Esophagus muscularis mucosa (tissue), 4 donors: ENCODE results near the gene ZPR1.

Source experiments
- CTCF ChIP-seq, 3 experiments: fragments of 200-600 bp in 2 of 3; fragments of 450-650 bp in 1 of 3; sonication (generic) in 2 of 3; IDR thresholded peaks; one replicate each; pipeline ENCODE4 v1.5.1; 2017 to 2019; ENCODE audit warnings: antibody characterized with exemption in 3 of 3, mild to moderate bottlenecking in 2 of 3, moderate library complexity in 1 of 3
- EP300 ChIP-seq: sonication (generic); formaldehyde crosslinking; IDR thresholded peaks from one replicate; pipeline ENCODE4 v1.6.1; 2017; ENCODE audit warnings: antibody characterized with exemption
- POLR2A ChIP-seq: fragments of 450-650 bp; IDR thresholded peaks from one replicate; pipeline ENCODE4 v1.6.1; 2017; ENCODE audit warnings: antibody characterized with exemption, moderate library complexity, mild to moderate bottlenecking, low read depth
- POLR2AphosphoS5 ChIP-seq, 2 donors: sonication (generic); formaldehyde crosslinking; IDR thresholded peaks; one replicate each; pipeline ENCODE4 v1.6.1; 2017; ENCODE audit warnings: antibody characterized with exemption in 2 of 2

- no peak for TF ChIP-seq CTCF (IDR thresholded peaks at IDR 0.05)
- TF ChIP-seq EP300, result no peak
- no peak for TF ChIP-seq POLR2A
- no peak for TF ChIP-seq POLR2AphosphoS5 (IDR thresholded peaks at IDR 0.05)
These were observed 9.3 kb downstream of the ZPR1 start for GRCh38 chr11:116778556-116778955.
